Raji (cell line): Measurements from ENCODE around the gene TCEANC2.

Experiments
- POLR2A ChIP-seq: IDR thresholded peaks from 2 replicates; pipeline ENCODE4 v1.6.1; 2011; ENCODE audit warnings: low read depth, low read length, control low read depth; ENCODE audit not compliant: insufficient read depth

TCEANC2 gene

DNA sequence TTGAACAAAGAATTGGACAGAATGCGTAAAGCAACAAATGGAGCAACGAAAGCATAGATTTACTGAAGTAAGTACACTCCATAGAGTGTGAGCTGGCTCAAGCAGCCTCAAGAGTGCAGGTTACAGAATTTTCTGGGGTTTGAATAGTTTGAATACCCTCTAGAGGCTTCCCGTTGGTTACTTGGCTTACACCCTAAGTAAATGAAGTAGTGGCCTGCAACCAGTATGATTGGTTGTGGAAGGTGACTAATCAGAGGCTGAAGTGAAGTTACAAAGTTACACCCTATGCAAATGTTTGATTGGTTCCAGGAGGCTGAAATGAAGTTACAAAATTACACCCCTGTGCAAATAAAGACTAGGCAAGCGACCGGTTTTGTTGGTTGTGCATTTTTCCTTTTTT is 10.9 kb downstream of the TCEANC2 start:
- no peak for TF ChIP-seq POLR2A

GRCh38 chr1:54069791-54070170 is 16.4 kb downstream of the TCEANC2 start:
- no peak for TF ChIP-seq POLR2A

DNA sequence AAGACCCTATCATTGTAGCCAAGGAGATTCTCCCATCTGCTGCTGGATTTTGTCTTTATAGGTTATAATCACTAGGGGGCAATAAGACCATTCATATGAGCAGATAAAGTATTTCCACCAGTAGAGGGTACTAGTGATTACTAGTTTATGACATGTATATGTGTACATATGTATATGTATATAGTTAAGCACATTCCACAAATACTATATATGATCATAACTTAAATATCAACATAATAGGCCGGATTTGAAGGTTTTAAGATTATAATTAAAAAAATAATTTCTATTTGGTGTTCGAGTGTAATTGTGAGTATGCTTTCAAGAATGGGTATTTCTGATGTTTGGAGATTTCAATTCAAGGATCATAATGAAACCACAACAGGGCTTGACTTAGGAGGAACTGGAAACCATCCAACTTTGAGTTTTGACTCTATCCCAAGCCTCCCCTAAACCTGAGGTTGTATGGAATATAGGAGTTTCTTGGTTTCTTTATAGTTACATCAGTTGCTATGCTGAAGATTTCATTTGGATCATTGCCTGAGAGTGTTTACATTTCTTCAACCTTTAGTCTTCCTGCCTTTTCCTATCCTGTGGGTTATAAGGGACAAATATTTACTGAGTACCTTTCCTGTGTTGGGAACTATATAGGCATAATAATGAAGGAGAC is 16.9 kb downstream of the TCEANC2 start:
- no peak for TF ChIP-seq POLR2A

- TF ChIP-seq POLR2A: no peak
These were observed 24.0 kb downstream of the TCEANC2 start for GRCh38 chr1:54077359-54077758.

GRCh38 chr1:54080598-54081049 is 27.2 kb downstream of the TCEANC2 start:
- TF ChIP-seq POLR2A: no peak

DNA sequence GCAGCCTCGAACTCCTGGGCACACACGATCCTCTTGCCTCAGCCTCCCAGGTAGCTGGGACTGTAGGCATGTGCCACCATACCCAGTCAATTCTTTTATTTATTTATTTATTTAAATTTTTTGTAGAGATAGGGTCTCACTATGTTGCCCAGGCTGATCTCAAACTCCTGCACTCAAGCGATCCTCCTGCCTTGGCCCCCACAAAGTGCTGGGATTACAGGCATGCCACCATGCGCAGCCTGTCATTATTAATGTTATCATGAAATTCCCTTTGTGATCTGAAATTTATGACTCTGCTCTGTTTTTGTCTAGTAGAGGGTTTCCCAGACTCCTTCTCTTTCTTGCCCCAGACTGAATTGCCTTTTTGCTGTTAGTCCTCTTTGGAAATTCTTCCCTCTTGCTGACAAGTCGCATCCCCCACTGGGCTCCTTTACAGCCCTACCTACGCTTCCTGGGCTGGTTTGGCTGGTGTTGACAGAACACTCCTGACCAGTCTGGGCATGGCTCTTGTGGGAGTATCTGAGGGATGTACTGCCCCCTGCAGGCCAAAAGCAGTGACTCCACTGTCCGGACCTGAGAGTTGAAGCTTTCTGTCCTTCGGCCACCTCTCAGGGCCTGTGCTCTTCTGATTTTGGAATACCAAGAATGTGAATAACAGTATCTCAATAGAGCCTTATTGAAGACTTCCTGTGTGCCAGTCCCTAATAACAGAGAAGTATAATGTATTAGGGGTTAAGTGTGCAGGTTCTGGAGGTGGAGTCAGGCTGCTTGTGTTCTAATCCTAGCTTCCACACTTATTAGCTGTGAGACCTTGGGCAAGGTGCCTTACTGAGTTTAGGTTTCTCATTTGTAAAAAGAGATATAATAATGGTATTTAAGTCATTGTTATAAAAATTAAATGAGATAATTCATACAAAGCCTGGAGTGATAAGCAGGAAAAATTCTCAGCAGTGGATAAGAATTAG is 28.2 kb downstream of the TCEANC2 start:
- TF ChIP-seq POLR2A: no peak

- no peak for TF ChIP-seq POLR2A
These were observed 31.4 kb downstream of the TCEANC2 start for GRCh38 chr1:54084794-54085193.

- no peak for TF ChIP-seq POLR2A
These were observed 33.3 kb downstream of the TCEANC2 start for GRCh38 chr1:54086754-54087153.

- no peak for TF ChIP-seq POLR2A
These were observed 35.0 kb downstream of the TCEANC2 start for GRCh38 chr1:54088385-54088784.

DNA sequence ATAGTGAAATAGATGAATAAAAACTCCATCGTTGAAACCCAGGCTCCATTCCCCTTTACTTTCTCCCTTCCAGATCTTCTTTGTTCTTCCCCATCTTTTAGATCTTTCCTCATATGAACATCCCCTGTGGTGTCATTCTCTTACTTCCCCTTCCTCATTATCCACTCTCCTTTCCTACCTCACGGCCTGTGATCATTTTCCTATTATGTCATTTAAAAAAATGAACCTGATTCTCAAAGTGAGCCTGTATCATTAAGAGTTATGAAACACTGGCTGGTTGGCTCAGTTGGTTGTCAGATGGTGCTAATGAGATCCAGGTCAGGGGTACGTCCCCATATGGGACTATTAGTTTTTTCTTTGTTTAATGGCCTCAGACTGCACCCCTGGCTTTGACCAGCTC is 38.3 kb downstream of the TCEANC2 start:
- TF ChIP-seq POLR2A: no peak

GRCh38 chr1:54094001-54094729 is 40.8 kb downstream of the TCEANC2 start:
- TF ChIP-seq POLR2A: no peak

DNA sequence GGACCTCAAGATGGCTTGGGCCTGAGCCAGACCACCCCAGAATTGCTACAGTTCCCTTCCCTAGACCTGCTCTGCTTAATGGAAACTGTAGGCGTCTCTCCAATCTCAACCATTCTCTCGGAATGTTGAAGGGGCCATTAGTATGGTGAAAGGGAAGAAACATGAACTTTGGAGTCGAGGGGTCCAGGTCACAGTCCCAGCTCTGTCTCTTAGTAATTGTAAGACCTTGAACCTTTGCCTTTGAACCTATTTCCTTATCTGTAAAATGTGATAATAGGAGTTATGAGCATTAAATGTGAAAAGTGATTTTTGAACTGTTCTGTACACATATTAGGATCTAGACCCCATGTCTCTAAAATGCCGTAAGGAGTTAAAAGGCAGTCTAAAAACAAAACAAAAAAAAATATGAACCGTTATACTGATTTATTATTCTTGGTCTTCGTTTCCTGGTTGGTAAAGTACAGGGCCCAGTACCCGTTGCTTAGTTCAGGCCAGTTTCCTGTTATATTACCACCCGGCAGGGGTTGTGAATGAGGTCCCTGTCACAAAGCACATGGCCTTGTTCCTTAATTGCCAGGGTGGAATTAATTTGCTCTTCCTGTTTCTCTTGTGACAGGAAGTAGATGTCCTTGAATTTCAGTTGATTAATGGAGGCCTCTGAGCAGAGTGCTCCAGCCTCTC is 42.3 kb downstream of the TCEANC2 start:
- TF ChIP-seq POLR2A: no peak

DNA sequence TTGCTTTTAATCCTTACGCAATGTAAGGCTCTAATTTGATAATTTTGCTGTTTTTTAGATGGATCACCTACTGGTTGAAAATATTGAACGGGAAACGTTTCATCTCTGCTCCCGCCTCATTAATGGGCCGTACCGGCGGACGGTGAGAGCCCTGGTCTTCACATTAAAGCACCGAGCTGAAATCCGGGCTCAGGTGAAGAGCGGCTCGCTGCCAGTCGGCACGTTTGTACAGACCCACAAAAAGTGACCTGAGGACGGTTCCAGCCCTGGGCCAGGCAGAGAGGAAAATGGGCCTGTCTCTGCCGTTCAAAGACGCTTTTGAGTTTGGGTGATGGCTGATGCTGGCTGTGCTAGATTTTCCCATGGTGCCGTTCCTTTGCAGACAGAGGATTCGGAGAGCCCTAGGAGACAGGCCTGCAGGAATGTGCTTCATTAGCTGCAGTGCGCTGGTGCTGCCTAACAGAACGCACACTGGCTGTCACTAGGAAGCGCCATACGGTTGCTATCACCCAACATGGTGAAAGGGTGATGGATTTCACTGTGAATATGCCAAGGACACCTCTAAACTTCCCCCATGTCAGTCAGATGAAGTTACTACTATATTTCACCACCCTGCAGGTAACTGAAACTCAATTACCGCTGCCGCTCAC is 42.9 kb downstream of the TCEANC2 start:
- TF ChIP-seq POLR2A: no peak

DNA sequence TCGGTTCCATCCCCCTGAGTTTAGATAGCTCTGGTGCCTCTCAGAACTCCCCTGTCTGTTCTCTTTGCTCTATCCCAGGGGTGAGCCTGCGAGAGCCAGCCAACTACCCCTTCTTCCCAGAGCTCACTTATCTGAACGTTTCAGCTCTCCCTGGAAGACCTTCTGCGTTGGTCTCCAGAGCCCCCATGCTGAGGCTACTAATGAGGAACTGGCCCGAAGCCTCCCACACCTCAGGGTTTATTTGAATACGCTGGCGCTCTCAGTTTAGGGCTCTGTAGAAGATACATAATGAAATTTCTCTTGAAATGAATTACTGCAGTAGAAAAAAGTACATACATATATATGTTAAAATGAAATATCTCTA is 43.5 kb downstream of the TCEANC2 start:
- no peak for TF ChIP-seq POLR2A
